AG04449 (cell line): ENCODE data around the gene MOB2.

Source experiments
- CTCF ChIA-PET: fragments of 350-600 bp; formaldehyde crosslinking; extraction: SDS; loops from one replicate; lab custom pipeline; 2021; ENCODE audit warnings: antibody characterized with exemption; lab: Yijun Ruan, JAX
- POLR2A ChIA-PET: fragments of 400-600, 350-600 bp; formaldehyde crosslinking; extraction: SDS; loops from one replicate; lab custom pipeline; 2020; ENCODE audit warnings: antibody characterized with exemption, inconsistent platforms; lab: Yijun Ruan, JAX
- DNase-seq: peaks from one replicate; pipeline ENCODE4 v3.0.0-alpha.2; 2010; ENCODE audit warnings: low read depth, low spot score
- H3K4me3 ChIP-seq: 2 replicates; pipeline ENCODE4 v1.5.1; 2011; ENCODE audit warnings: low read depth, mild to moderate bottlenecking, control low read depth, low read length
- CTCF ChIP-seq: IDR thresholded peaks from one replicate; pipeline ENCODE4 v1.5.1; 2011; ENCODE audit warnings: mild to moderate bottlenecking, moderate library complexity, low read length, control low read depth, inconsistent platforms; ENCODE audit not compliant: insufficient read depth; ENCODE audit errors: missing control alignments

MOB2 gene

GRCh38 chr11:1487091-1487850, 692 bp upstream of the MOB2 start:
- ChIA-PET CTCF (interaction anchor here (0.9 kb wide), 1 partner anchor 28 kb away, joined by 3 read pairs; no protein-coding TSS in a partner anchor), POLR2A (no interaction called here)
- TF ChIP-seq CTCF = no peak
- no peak for DNase-seq
- H3K4me3 ChIP-seq = no peak overlapping the region

- TF ChIP-seq CTCF = no peak
- CTCF ChIA-PET = no interaction called here
- DNase-seq = no peak
- POLR2A ChIA-PET = no interaction called here
- H3K4me3 ChIP-seq = no peak overlapping the region
These were observed 1.1 kb downstream of the MOB2 start for GRCh38 chr11:1485504-1485885.

- POLR2A ChIA-PET = no interaction called here
- TF ChIP-seq CTCF = no peak
- CTCF ChIA-PET = no interaction called here
- no peak for DNase-seq
- no peak overlapping the region for H3K4me3 ChIP-seq
These were observed 1.7 kb downstream of the MOB2 start for GRCh38 chr11:1484695-1485503.

- ChIA-PET CTCF (interaction anchor here (1.2 kb wide), 1 partner anchor 31 kb away, joined by 3 read pairs; no protein-coding TSS in a partner anchor), POLR2A (no interaction called here)
- TF ChIP-seq CTCF = no peak
- H3K4me3 ChIP-seq = no peak overlapping the region
- DNase-seq = no peak
These were observed 2.4 kb downstream of the MOB2 start for GRCh38 chr11:1484061-1484671.

- CTCF ChIA-PET = interaction anchor here (1.2 kb wide), 1 partner anchor 31 kb away, joined by 3 read pairs; no protein-coding TSS in a partner anchor
- TF ChIP-seq CTCF = no peak
- no peak for DNase-seq
- POLR2A ChIA-PET = no interaction called here
- no peak overlapping the region for H3K4me3 ChIP-seq
These were observed 3.1 kb downstream of the MOB2 start for GRCh38 chr11:1483445-1483961.
